Neural progenitor cell (in vitro differentiated cells): ENCODE data around the gene NANOGP8.

Experiments used
- EZH2 ChIP-seq: fragments of 200-600 bp; sonication (generic); IDR thresholded peaks from 2 replicates; pipeline ENCODE4 v1.6.1; 2017; ENCODE audit warnings: antibody characterized with exemption, mild to moderate bottlenecking, moderate library complexity
- EZH2phosphoT487 ChIP-seq: fragments of 200-600 bp; sonication (generic); IDR thresholded peaks from 2 replicates; pipeline ENCODE4 v1.6.1; 2017; ENCODE audit warnings: antibody characterized with exemption
- TF ChIP-seq, protein P1 (sequence below): fragments of 200-600 bp; sonication (generic); IDR thresholded peaks from 2 replicates; pipeline ENCODE4 v1.5.1; 2017; ENCODE audit warnings: antibody characterized with exemption, mild to moderate bottlenecking

DNA sequence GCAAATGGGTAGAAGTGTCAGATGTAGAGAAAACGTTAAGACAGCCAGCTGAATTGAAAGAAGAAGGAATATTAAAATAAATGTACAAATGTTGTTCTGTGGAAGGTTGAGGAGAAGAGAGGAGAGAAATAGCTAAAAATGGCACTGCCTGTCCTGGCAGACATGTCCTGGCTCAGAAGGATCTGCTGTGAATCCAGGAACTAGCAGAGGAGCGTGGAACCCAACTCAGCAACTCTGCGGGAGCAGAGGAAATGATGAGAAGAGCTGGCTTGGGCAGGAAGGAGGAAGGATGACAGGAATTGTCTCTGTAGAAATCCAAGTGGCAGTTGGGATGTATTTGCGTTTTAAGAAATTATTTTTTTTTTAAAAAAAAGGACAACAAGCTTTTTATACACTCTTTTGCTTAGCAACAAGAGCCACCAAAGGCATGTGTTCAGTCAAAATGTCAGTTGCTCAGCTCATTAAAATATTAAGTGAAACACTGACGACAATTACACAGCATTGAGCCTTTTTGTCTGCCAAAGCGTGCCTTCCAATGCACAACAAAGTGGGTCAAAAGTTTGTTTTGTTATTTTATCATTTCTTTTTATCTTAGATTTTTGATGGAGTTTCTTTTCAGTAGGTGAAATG is 16.1 kb downstream of the NANOGP8 start:
- TF ChIP-seq, protein P1, sequence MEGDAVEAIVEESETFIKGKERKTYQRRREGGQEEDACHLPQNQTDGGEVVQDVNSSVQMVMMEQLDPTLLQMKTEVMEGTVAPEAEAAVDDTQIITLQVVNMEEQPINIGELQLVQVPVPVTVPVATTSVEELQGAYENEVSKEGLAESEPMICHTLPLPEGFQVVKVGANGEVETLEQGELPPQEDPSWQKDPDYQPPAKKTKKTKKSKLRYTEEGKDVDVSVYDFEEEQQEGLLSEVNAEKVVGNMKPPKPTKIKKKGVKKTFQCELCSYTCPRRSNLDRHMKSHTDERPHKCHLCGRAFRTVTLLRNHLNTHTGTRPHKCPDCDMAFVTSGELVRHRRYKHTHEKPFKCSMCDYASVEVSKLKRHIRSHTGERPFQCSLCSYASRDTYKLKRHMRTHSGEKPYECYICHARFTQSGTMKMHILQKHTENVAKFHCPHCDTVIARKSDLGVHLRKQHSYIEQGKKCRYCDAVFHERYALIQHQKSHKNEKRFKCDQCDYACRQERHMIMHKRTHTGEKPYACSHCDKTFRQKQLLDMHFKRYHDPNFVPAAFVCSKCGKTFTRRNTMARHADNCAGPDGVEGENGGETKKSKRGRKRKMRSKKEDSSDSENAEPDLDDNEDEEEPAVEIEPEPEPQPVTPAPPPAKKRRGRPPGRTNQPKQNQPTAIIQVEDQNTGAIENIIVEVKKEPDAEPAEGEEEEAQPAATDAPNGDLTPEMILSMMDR: no peak
- TF ChIP-seq EZH2 (no peak), EZH2phosphoT487 (no peak)
